Adrenal gland (tissue), 5 donors: ENCODE measurements around the gene CMTM3.

Experiments used
- CTCF ChIP-seq, 6 experiments: fragments of 450-650 bp in 4 of 6; fragments of 200-600 bp in 2 of 6; sonication (generic) in 1 of 6; IDR thresholded peaks; 1 replicate in 5 of 6; 2 replicates in 1 of 6; pipeline versions ENCODE4 v1.5.1 to v1.8.0; 2016 to 2021; ENCODE audit warnings: antibody characterized with exemption in 6 of 6, mild to moderate bottlenecking in 2 of 6, moderate library complexity in 1 of 6
- POLR2A ChIP-seq, 2 donors: fragments of 450-650 bp; IDR thresholded peaks; one replicate each; pipeline ENCODE4 v1.6.1; 2017; ENCODE audit warnings: antibody characterized with exemption in 2 of 2, mild to moderate bottlenecking in 2 of 2, moderate library complexity in 1 of 2
- donor health status: DM: no; HTN: no; CAD: no.

DNA sequence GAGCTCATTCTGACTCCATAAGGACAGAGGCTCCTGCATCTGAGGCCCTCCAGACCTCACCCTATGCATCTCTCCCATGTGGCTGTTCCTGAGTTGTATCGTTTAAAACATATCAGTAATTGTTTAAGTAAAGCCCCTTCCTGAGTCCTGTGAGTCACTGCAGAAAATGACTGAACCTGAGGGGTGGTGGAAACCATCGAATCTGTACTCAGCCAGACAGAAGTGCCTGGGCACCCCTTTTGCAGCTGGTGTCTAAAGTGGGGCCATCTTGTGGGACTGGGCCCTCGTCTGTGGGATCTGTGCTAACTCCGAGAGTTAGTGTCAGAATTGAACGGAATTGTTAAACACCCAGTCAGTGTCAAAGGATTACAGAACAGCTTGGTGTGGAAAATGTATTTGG is 25.4 kb downstream of the CMTM3 start:
- TF ChIP-seq CTCF (IDR thresholded peaks at IDR 0.05) (no peak), POLR2A (IDR thresholded peaks at IDR 0.05) (no peak)
